OCI-LY3 (cell line): ENCODE measurements around the gene SPTA1.

Experiments
- CTCF ChIP-seq: fragments of 200-600, 300-600 bp; sonication (generic); IDR thresholded peaks from 2 replicates; pipeline ENCODE4 v1.5.1; 2014; ENCODE audit warnings: antibody characterized with exemption, low read length, low read depth
- EZH2phosphoT487 ChIP-seq: fragments of 200-600 bp; shearing (Covaris generic); IDR thresholded peaks from 2 replicates; pipeline ENCODE4 v1.6.1; 2018; ENCODE audit warnings: antibody characterized with exemption, mixed run types, low read depth

GRCh38 chr1:158644449-158644848 is 42.1 kb downstream of the SPTA1 start:
- TF ChIP-seq CTCF (no peak), EZH2phosphoT487 (no peak)
